Hepatocyte (in vitro differentiated cells): ENCODE results near the gene EEPD1.

Source experiments
- EZH2 ChIP-seq: fragments of 200-600 bp; sonication (generic); IDR thresholded peaks from 2 replicates; pipeline ENCODE4 v1.6.1; 2016; ENCODE audit warnings: antibody characterized with exemption, mild to moderate bottlenecking, borderline replicate concordance
- EZH2phosphoT487 ChIP-seq: fragments of 200-600 bp; sonication (generic); IDR thresholded peaks from one replicate; pipeline ENCODE4 v1.6.1; 2018; ENCODE audit warnings: antibody characterized with exemption, mild to moderate bottlenecking, low read depth, moderate library complexity; ENCODE audit not compliant: unreplicated experiment, severe bottlenecking

DNA sequence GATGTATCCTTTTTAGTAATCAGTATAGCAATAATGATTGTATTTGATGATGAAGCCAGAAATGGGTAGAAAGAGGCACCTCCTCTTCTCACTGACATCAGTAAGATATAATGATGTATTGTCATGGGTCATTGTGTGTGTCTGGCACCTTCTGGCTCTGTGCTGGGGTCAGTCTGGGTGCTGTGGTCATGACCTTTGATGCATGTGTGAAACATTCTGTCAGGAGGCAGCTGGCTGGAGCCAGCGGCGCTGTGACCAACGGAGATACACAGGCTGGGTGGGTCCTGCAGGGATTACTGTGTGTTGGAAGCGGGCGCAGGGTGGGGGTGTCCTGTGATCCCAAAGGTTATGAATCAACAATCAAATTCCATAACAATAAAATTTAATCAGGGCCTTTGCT is 35.2 kb downstream of the EEPD1 start:
- TF ChIP-seq EZH2phosphoT487 (no peak), EZH2 (no peak)
